ENCODE measurements around the gene OR10AD1. TPM values are rescaled to one million over a fixed set of nuclear protein-coding genes. Genes with fewer than 3 reads are reported as not detected.

OR10AD1 gene
- polyA plus RNA-seq, 1 donor from 2014 or later: not detected

DNA sequence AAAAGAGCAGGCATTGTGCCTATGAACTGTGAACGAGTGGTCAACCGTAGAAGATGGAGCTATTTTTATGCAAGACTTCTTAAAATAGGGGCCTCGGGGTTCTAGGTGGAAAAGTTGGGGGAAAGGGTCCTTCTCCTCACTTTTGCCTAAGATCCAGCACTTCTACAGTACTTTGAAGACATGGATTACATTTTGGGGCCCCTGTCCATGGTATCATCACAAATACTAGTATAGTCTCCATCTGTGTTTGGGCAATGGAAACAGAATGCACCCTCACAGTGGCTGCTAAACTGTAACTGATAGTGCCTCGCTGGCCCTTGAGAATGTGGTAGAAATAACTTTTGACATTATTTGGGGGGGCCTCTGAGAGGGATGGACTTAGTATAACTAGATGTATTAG is 25.1 kb downstream of the OR10AD1 start:
- no peaks in the 10 kb centered on the region for H3K36me3 ChIP-seq (ENCODE audit: insufficient read depth, low read length)
- H3K9me3 ChIP-seq (ENCODE audit: low read length): no peaks in the 10 kb centered on the region
- no peaks in the 10 kb centered on the region for H3K27me3 ChIP-seq (ENCODE audit: insufficient read depth, low read depth, low read length)
- H3K9ac ChIP-seq (ENCODE audit: low read length): no peak overlapping the region
- no peak overlapping the region for H2AFZ ChIP-seq (ENCODE audit: low read depth, low read length)
- H3K27ac ChIP-seq (ENCODE audit: low read length): no peak overlapping the region
- H3K79me2 ChIP-seq (replicated peaks; ENCODE audit: insufficient read depth, low read length): no peaks in the 10 kb centered on the region
- H3K9me2 ChIP-seq (ENCODE audit: insufficient read depth, low read length): no peaks in the 10 kb centered on the region
- H3K4me3 ChIP-seq (ENCODE audit: low read length): no peak overlapping the region
- no peaks in the 10 kb centered on the region for H4K20me1 ChIP-seq (ENCODE audit: insufficient read depth)
- H3F3A ChIP-seq (ENCODE audit: insufficient read depth, low read length, poor library complexity, severe bottlenecking): no peaks in the 10 kb centered on the region
- no peak overlapping the region for H3K4me2 ChIP-seq (ENCODE audit: low read length)
- TF ChIP-seq RAD21 (conservative IDR thresholded peaks at IDR 0.05) (no peak), SMC3 (conservative IDR thresholded peaks at IDR 0.05; ENCODE audit: poor library complexity) (no peak), POLR2AphosphoS5 (IDR thresholded peaks at IDR 0.05) (no peak), MXI1 (conservative IDR thresholded peaks at IDR 0.05; ENCODE audit: poor library complexity, severe bottlenecking) (no peak)
- TF ChIP-seq, protein P1, sequence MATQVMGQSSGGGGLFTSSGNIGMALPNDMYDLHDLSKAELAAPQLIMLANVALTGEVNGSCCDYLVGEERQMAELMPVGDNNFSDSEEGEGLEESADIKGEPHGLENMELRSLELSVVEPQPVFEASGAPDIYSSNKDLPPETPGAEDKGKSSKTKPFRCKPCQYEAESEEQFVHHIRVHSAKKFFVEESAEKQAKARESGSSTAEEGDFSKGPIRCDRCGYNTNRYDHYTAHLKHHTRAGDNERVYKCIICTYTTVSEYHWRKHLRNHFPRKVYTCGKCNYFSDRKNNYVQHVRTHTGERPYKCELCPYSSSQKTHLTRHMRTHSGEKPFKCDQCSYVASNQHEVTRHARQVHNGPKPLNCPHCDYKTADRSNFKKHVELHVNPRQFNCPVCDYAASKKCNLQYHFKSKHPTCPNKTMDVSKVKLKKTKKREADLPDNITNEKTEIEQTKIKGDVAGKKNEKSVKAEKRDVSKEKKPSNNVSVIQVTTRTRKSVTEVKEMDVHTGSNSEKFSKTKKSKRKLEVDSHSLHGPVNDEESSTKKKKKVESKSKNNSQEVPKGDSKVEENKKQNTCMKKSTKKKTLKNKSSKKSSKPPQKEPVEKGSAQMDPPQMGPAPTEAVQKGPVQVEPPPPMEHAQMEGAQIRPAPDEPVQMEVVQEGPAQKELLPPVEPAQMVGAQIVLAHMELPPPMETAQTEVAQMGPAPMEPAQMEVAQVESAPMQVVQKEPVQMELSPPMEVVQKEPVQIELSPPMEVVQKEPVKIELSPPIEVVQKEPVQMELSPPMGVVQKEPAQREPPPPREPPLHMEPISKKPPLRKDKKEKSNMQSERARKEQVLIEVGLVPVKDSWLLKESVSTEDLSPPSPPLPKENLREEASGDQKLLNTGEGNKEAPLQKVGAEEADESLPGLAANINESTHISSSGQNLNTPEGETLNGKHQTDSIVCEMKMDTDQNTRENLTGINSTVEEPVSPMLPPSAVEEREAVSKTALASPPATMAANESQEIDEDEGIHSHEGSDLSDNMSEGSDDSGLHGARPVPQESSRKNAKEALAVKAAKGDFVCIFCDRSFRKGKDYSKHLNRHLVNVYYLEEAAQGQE (IDR thresholded peaks at IDR 0.05; ENCODE audit: borderline replicate concordance): no peak

DNA sequence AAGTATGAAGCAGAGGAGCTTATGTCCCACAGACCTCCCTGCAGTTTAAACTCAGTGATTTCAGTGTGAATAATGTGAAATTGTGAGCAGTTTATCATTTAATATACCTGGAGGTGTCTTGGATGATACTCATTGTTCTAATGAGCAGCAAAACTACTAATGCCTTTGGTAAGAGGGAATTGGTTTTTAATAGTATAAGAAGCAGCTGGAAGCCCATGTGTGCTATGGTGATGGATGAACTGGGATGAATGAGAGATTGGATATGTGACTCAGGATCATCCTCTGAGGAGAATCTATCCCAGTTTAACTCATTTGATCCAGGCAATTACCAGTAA is 26.7 kb downstream of the OR10AD1 start:
- Histone ChIP-seq H3K9me2 (ENCODE audit: insufficient read depth, low read length) (no peaks in the 10 kb centered on the region), H3K27me3 (ENCODE audit: insufficient read depth, low read depth, low read length) (no peaks in the 10 kb centered on the region), H3K9me3 (ENCODE audit: low read length) (no peaks in the 10 kb centered on the region), H3F3A (ENCODE audit: insufficient read depth, low read length, poor library complexity, severe bottlenecking) (no peaks in the 10 kb centered on the region), H3K4me3 (ENCODE audit: low read length) (no peak overlapping the region), H3K79me2 (replicated peaks; ENCODE audit: insufficient read depth, low read length) (no peaks in the 10 kb centered on the region), H3K27ac (ENCODE audit: low read length) (no peak overlapping the region), H3K36me3 (ENCODE audit: insufficient read depth, low read length) (no peaks in the 10 kb centered on the region), H3K4me2 (ENCODE audit: low read length) (no peak overlapping the region), H4K20me1 (ENCODE audit: insufficient read depth) (no peaks in the 10 kb centered on the region), H3K9ac (ENCODE audit: low read length) (no peak overlapping the region), H2AFZ (ENCODE audit: low read depth, low read length) (no peak overlapping the region)
- TF ChIP-seq POLR2AphosphoS5 (IDR thresholded peaks at IDR 0.05) (no peak), TAF1 (IDR thresholded peaks at IDR 0.05; ENCODE audit: low read depth) (no peak), RAD21 (conservative IDR thresholded peaks at IDR 0.05) (no peak), EP300 (conservative IDR thresholded peaks at IDR 0.05; ENCODE audit: poor library complexity, severe bottlenecking) (no peak), MXI1 (conservative IDR thresholded peaks at IDR 0.05; ENCODE audit: poor library complexity, severe bottlenecking) (no peak), EZH2 (IDR thresholded peaks at IDR 0.05; ENCODE audit: borderline replicate concordance, insufficient read depth, low read length, poor library complexity, severe bottlenecking) (no peak), SMC3 (conservative IDR thresholded peaks at IDR 0.05; ENCODE audit: poor library complexity) (no peak)
- TF ChIP-seq, protein P1 (IDR thresholded peaks at IDR 0.05; ENCODE audit: borderline replicate concordance): no peak
- TF ChIP-seq, protein P2, sequence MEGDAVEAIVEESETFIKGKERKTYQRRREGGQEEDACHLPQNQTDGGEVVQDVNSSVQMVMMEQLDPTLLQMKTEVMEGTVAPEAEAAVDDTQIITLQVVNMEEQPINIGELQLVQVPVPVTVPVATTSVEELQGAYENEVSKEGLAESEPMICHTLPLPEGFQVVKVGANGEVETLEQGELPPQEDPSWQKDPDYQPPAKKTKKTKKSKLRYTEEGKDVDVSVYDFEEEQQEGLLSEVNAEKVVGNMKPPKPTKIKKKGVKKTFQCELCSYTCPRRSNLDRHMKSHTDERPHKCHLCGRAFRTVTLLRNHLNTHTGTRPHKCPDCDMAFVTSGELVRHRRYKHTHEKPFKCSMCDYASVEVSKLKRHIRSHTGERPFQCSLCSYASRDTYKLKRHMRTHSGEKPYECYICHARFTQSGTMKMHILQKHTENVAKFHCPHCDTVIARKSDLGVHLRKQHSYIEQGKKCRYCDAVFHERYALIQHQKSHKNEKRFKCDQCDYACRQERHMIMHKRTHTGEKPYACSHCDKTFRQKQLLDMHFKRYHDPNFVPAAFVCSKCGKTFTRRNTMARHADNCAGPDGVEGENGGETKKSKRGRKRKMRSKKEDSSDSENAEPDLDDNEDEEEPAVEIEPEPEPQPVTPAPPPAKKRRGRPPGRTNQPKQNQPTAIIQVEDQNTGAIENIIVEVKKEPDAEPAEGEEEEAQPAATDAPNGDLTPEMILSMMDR (IDR thresholded peaks at IDR 0.05; ENCODE audit: poor library complexity, severe bottlenecking): no peak
